Measurements from ENCODE around the gene SERINC2.

SERINC2 gene

GRCh38 chr1:31409946-31410858 lies 2.8 kb upstream of the SERINC2 start:
- no peak for DNase-seq (ENCODE audit: low read depth, low spot score)
- no peak overlapping the region for H3K4me3 ChIP-seq (ENCODE audit: low read length)

- DNase-seq (ENCODE audit: low read depth, low spot score) = no peak
- no peak overlapping the region for H3K4me3 ChIP-seq (ENCODE audit: low read length)
Measured at GRCh38 chr1:31410871-31411270, 2.1 kb upstream of the SERINC2 start.

GRCh38 chr1:31412205-31412604 lies 808 bp upstream of the SERINC2 start:
- H3K4me3 ChIP-seq (ENCODE audit: low read length) = no peak overlapping the region
- no peak for DNase-seq (ENCODE audit: low read depth, low spot score)

- peak overlapping the region; percentile 58 for H3K4me3 ChIP-seq (ENCODE audit: low read length)
- DNase-seq (ENCODE audit: low read depth, low spot score) = no peak
Measured at GRCh38 chr1:31413405-31414001, 490 bp downstream of the SERINC2 start.

- H3K4me3 ChIP-seq (ENCODE audit: low read length) = no peak overlapping the region
- DNase-seq (ENCODE audit: low read depth, low spot score) = no peak
Measured at GRCh38 chr1:31414980-31415370, 2.0 kb downstream of the SERINC2 start.

- no peak for DNase-seq (ENCODE audit: low read depth, low spot score)
Measured at GRCh38 chr1:31415658-31416057, 2.6 kb downstream of the SERINC2 start.

GRCh38 chr1:31416101-31416736 lies 3.2 kb downstream of the SERINC2 start:
- no peak for DNase-seq (ENCODE audit: low read depth, low spot score)
- no peak overlapping the region for H3K4me3 ChIP-seq (ENCODE audit: low read length)

More at GRCh38 chr1:31415658-31416057, 2.6 kb downstream of the SERINC2 start:
- H3K4me3 ChIP-seq (ENCODE audit: low read length) = no peak overlapping the region

GRCh38 chr1:31417148-31417547 lies 4.1 kb downstream of the SERINC2 start:
- H3K4me3 ChIP-seq (ENCODE audit: low read length) = no peak overlapping the region
- DNase-seq (ENCODE audit: low read depth, low spot score) = no peak

GRCh38 chr1:31418626-31419323 lies 5.8 kb downstream of the SERINC2 start:
- DNase-seq (ENCODE audit: low read depth, low spot score) = no peak
- no peak overlapping the region for H3K4me3 ChIP-seq (ENCODE audit: low read length)

- H3K4me3 ChIP-seq (ENCODE audit: low read length) = no peak overlapping the region
- no peak for DNase-seq (ENCODE audit: low read depth, low spot score)
Measured at GRCh38 chr1:31420716-31421115, 7.7 kb downstream of the SERINC2 start.

GRCh38 chr1:31421371-31422040 lies 8.5 kb downstream of the SERINC2 start:
- no peak for DNase-seq (ENCODE audit: low read depth, low spot score)
- H3K4me3 ChIP-seq (ENCODE audit: low read length) = no peak overlapping the region

- H3K4me3 ChIP-seq (ENCODE audit: low read length) = peak overlapping the region; percentile 32; the same call in 1 of the 2 replicates
Measured at GRCh38 chr1:31422505-31423319, 9.7 kb downstream of the SERINC2 start.

GRCh38 chr1:31423418-31423947 lies 10.5 kb downstream of the SERINC2 start:
- DNase-seq (ENCODE audit: low read depth, low spot score) = peak; percentile 73
- H3K4me3 ChIP-seq (ENCODE audit: low read length) = peak overlapping the region; percentile 32

More at GRCh38 chr1:31422505-31423319, 9.7 kb downstream of the SERINC2 start:
- DNase-seq (ENCODE audit: low read depth, low spot score) = peak; percentile 60

- no peak overlapping the region for H3K4me3 ChIP-seq (ENCODE audit: low read length)
Measured at GRCh38 chr1:31424568-31424967, 11.6 kb downstream of the SERINC2 start.

GRCh38 chr1:31425301-31426081 lies 12.5 kb downstream of the SERINC2 start:
- no peak overlapping the region for H3K4me3 ChIP-seq (ENCODE audit: low read length)
- DNase-seq (ENCODE audit: low read depth, low spot score) = no peak

More at GRCh38 chr1:31424568-31424967, 11.6 kb downstream of the SERINC2 start:
- DNase-seq (ENCODE audit: low read depth, low spot score) = no peak

- no peak for DNase-seq (ENCODE audit: low read depth, low spot score)
- H3K4me3 ChIP-seq (ENCODE audit: low read length) = no peak overlapping the region
Measured at GRCh38 chr1:31426249-31426922, 13.4 kb downstream of the SERINC2 start.

- no peak for DNase-seq (ENCODE audit: low read depth, low spot score)
- H3K4me3 ChIP-seq (ENCODE audit: low read length) = no peak overlapping the region
Measured at GRCh38 chr1:31427322-31427721, 14.3 kb downstream of the SERINC2 start.
